ENCODE measurements around the gene AP2M1. TPM values are rescaled to one million over a fixed set of nuclear protein-coding genes. Genes with fewer than 3 reads are reported as not detected.

The AP2M1 gene
- total and polyA plus RNA-seq, 11 donors, result 225 to 431 (median 337) TPM

- peak within 1 kb of the TSS; percentile 71 to 99 (median 90) for H3K4me3 ChIP-seq
- DNase-seq (peak; percentile 93 to 96 (median 95)), ATAC-seq (peak; percentile 95 to 97 (median 96))
- H3K36me3 ChIP-seq, result peaks cover 0 to 33% (median 25%) of the 10 kb centered on the region in 9 donors
- TF ChIP-seq POLR2A (IDR thresholded peaks at IDR 0.05) (peak in 1 of 2 donors; percentile 58), CTCF (IDR thresholded peaks at IDR 0.05) (peak; percentile 14 to 77 (median 44))
- no peaks in the 10 kb centered on the region for H3K9me3 ChIP-seq
- whole genome bisulfite sequencing, 4 donors, result 0 to 1% (median 1%) methylated on average over 31 to 56 of the region's 56 CpGs
- intact Hi-C loops (cut with DNase I), result loop anchor here (2.0 to 10.0 kb wide), 12 partner anchors 19 to 241 kb away; partner anchors contain the start of genes ABCF3 (in 5 of the 10), ABCC5 (in 3 of the 10), ALG3 (in 3 of the 10) and EEF1AKMT4 (in 3 of the 10)
- H3K27me3 ChIP-seq, result no peaks in the 10 kb centered on the region
- H3K27ac ChIP-seq, result peak within 1 kb of the TSS; percentile 76 to 95 (median 91)
- peaks cover 0 to 28% (median 18%) of the 10 kb centered on the region in 12 donors for H3K4me1 ChIP-seq
Measured at GRCh38 chr3:184135149-184135910, 39.3 kb upstream of the AP2M1 start, which contains the start of gene EIF2B5. Gene EIF2B5 (plus strand): TSS chr3:184135358. CDS start chr3:184135386, 28 bp downstream.

GRCh38 chr3:184135911-184136260 lies 38.8 kb upstream of the AP2M1 start:
- Histone ChIP-seq H3K27ac (peak overlapping the region; percentile 76 to 95 (median 91)), H3K9me3 (no peaks in the 10 kb centered on the region), H3K27me3 (no peaks in the 10 kb centered on the region), H3K36me3 (peaks cover 0 to 39% (median 31%) of the 10 kb centered on the region in 9 donors), H3K4me3 (peak overlapping the region; percentile 71 to 99 (median 90)), H3K4me1 (peaks cover 0 to 28% (median 18%) of the 10 kb centered on the region in 12 donors)
- TF ChIP-seq POLR2A (IDR thresholded peaks at IDR 0.05) (no peak), CTCF (IDR thresholded peaks at IDR 0.05) (no peak)
- ATAC-seq, result no peak
- intact Hi-C loops (cut with DNase I), result loop anchor here (2.0 to 10.0 kb wide), 12 partner anchors 19 to 241 kb away; partner anchors contain the start of genes ABCF3 (in 5 of the 10), ABCC5 (in 3 of the 10), ALG3 (in 3 of the 10) and EEF1AKMT4 (in 3 of the 10)
- WGBS, 4 donors, result 2 to 5% (median 4%) methylated on average over 9 of the region's 9 CpGs
- DNase-seq, result no peak

GRCh38 chr3:184140436-184140835 lies 34.2 kb upstream of the AP2M1 start:
- TF ChIP-seq CTCF (IDR thresholded peaks at IDR 0.05) (no peak), POLR2A (IDR thresholded peaks at IDR 0.05) (no peak)
- H3K27me3 ChIP-seq, result no peaks in the 10 kb centered on the region
- H3K36me3 ChIP-seq, result peaks cover 0 to 84% (median 76%) of the 10 kb centered on the region in 9 donors
- no peaks in the 10 kb centered on the region for H3K9me3 ChIP-seq
- intact Hi-C loops (cut with DNase I), result loop anchor here in 5 of 10 donors (5.0 to 10.0 kb wide), 5 partner anchors 42 to 374 kb away; partner anchors contain the start of genes ALG3 (in 2 of the 5) and EEF1AKMT4 (in 2 of the 5)
- no peak for DNase-seq
- WGBS, 4 donors, result 86 to 90% (median 88%) methylated on average over 10 of the region's 10 CpGs
- H3K27ac ChIP-seq, result no peak overlapping the region
- no peak for ATAC-seq
- H3K4me1 ChIP-seq, result peaks cover 0 to 28% (median 20%) of the 10 kb centered on the region in 12 donors
- no peak overlapping the region for H3K4me3 ChIP-seq

GRCh38 chr3:184142199-184142598 lies 32.5 kb upstream of the AP2M1 start:
- Histone ChIP-seq H3K4me3 (no peak overlapping the region), H3K36me3 (peaks cover 0 to 97% (median 92%) of the 10 kb centered on the region in 9 donors), H3K27ac (no peak overlapping the region), H3K27me3 (no peaks in the 10 kb centered on the region), H3K9me3 (no peaks in the 10 kb centered on the region), H3K4me1 (peaks cover 0 to 17% (median 7%) of the 10 kb centered on the region in 12 donors)
- intact Hi-C loops (cut with DNase I), result loop anchor here in 5 of 10 donors (5.0 to 10.0 kb wide), 5 partner anchors 40 to 373 kb away; partner anchors contain the start of genes ALG3 (in 2 of the 5) and EEF1AKMT4 (in 2 of the 5)
- DNase-seq (no peak), ATAC-seq (no peak)
- TF ChIP-seq POLR2A (IDR thresholded peaks at IDR 0.05), result no peak
- TF ChIP-seq CTCF (IDR thresholded peaks at IDR 0.05), result no peak
- WGBS, 4 donors, result 91 to 95% (median 93%) methylated on average over 7 of the region's 7 CpGs

Data from heart left ventricle (tissue), 16 donors.